AG09309 (cell line): ENCODE measurements around the gene MYO1E.
"Not testable (repeated sequence)": the region's sequence is repeated elsewhere in the genome, so short reads cannot be mapped to it uniquely, and the experiment has no call there.

Source experiments
- DNase-seq: peaks from one replicate; pipeline ENCODE4 v3.0.0-alpha.2; 2010; ENCODE audit warnings: low read depth
- H3K4me3 ChIP-seq: 2 replicates; pipeline ENCODE4 v1.5.1; 2011; ENCODE audit warnings: mild to moderate bottlenecking, low read depth, low read length, moderate library complexity; ENCODE audit not compliant: control insufficient read depth
- CTCF ChIP-seq: IDR thresholded peaks from 2 replicates; pipeline ENCODE4 v1.5.1; 2011; ENCODE audit warnings: mild to moderate bottlenecking, low read depth, low read length, inconsistent platforms; ENCODE audit not compliant: insufficient read depth, control insufficient read depth; ENCODE audit errors: missing control alignments

Gene MYO1E

GRCh38 chr15:59152694-59153450, 219.8 kb downstream of the MYO1E start:
- H3K4me3 ChIP-seq, result no peak overlapping the region
- no peak for DNase-seq
- TF ChIP-seq CTCF, result no peak

GRCh38 chr15:59150185-59150584, 222.5 kb downstream of the MYO1E start:
- no peak for DNase-seq
- TF ChIP-seq CTCF, result no peak
- no peak overlapping the region for H3K4me3 ChIP-seq

GRCh38 chr15:59148153-59148833, 224.4 kb downstream of the MYO1E start:
- no peak overlapping the region for H3K4me3 ChIP-seq
- TF ChIP-seq CTCF, result no peak
- peak; percentile 76 for DNase-seq

GRCh38 chr15:59147666-59148065, 225.0 kb downstream of the MYO1E start:
- TF ChIP-seq CTCF, result no peak
- H3K4me3 ChIP-seq, result no peak overlapping the region
- DNase-seq, result no peak

- TF ChIP-seq CTCF, result peak; percentile 37
- not testable (repeated sequence) for DNase-seq
Observed at GRCh38 chr15:59144594-59144993, 228.1 kb downstream of the MYO1E start.

GRCh38 chr15:59143281-59143680, 229.4 kb downstream of the MYO1E start:
- no peak overlapping the region for H3K4me3 ChIP-seq
- DNase-seq, result no peak
- no peak for TF ChIP-seq CTCF

More at GRCh38 chr15:59144594-59144993, 228.1 kb downstream of the MYO1E start:
- not testable (repeated sequence) for H3K4me3 ChIP-seq
